ENCODE results near the gene CAMTA1.

CAMTA1 gene

DNA sequence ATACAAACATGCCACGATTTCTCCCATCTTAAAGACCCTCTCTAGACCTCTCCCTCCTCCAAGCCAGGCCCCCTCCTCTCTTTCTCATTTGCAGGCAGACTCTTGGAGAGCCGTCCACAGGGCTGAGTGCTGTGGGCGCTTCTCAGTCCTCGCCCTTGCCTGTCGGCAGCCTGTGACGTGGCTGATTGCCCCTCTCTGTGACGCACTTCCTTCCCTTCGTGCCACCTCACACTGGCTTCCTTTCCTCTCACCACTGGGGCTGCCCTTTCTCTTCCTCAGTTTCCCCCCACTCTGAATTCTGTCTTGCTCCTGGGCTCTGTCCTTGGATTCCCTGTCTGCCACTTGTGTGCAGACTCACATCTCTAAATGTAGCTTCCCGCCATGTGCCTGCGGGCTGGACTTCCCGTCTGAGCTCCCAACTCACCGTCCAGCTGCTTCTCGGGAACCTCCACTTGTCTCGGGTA, 227.2 kb downstream of the CAMTA1 start:
- no peak for DNase-seq

DNA sequence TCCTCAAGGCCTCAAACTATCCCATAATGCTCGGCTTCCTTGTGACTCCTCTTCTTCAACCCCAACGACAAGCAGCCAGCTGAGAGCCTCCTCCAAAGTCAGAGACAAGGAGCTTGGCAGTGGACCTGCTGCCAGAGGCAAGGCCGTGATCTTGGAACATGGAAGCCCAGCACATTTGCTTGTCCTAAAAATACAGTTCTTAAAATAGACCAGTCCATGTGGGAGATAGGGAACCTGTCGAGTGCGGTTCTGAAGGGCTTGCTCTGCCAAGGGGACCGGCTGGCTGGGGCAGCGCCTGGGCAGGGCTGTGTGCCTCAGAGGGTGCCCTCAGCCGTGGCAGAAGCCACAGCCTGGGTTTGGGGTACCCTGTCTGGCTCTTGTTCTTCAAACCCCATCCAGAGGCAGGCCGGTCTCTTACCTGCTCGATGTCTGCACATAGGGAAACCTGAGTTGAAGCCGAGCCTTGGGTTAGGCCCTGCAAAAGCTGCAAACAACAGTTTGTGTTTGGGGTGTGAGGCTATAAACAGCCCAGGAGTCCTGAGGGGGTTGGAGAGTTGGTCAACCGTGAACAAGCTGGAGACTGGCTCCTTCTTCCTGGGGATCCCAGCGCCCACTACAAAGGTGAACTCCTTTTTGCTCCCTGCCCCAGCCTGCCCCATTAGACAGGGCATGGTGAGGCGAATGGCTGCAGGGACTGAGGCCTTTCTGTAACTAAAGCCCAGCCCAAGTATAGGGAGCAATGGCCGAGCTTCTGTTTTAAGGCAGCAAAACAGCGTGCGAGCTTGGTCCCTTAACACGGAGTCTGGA, 228.8 kb downstream of the CAMTA1 start:
- no peak for DNase-seq

DNA sequence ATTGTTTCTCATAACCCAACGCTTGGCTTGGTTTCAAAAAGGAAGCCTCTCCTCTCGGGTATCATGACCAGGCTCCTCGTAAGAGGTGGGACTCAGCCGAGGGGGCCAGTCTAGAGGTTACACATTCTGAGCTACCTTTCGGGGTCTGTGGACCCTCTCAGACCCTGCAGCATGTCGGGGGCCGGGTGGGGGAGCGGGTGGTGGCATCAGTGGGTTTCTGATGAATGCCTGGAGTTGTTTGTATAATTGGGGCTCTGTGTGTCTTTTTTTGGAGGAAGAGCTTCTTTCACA, 229.3 kb downstream of the CAMTA1 start:
- no peak for DNase-seq

DNA sequence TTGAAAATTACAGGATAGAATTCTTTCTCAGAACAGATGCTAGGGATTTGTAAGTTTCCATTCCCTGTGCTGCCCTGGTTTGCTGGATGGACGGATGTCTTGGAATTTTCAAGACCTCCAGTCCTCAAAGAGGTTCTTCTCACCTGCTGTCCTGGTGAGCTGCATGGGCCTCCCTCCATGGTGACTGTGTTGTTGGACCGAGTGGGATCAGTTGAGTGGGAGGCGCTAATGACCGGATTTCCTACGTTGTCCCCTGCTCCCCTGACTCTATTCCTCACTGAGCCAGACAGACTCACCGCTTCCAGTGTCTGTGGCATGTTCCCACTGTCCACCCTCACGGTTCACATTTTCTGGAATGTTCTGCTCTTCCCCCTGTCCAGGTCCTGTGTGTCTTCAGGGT, 229.8 kb downstream of the CAMTA1 start:
- DNase-seq, result no peak

DNA sequence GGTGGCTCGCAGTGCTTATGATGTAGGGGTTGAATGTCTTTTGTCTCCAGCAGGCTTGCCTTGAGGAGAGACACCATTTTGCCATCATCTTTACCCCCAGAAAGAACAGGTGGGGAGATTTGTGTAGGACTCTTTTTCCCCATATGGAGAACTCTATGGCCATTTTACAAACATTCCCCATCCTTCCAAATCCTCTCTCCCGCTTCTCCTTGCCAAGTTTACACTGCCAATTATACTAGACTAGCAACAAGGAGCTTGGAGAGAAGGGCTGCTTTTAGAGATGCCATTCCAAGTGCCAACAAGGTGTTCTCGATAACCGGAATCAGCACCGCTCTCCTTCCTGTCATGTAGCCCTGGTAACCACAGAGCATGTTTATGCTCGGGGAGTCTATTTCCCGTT, 233.1 kb downstream of the CAMTA1 start:
- DNase-seq, result no peak

DNA sequence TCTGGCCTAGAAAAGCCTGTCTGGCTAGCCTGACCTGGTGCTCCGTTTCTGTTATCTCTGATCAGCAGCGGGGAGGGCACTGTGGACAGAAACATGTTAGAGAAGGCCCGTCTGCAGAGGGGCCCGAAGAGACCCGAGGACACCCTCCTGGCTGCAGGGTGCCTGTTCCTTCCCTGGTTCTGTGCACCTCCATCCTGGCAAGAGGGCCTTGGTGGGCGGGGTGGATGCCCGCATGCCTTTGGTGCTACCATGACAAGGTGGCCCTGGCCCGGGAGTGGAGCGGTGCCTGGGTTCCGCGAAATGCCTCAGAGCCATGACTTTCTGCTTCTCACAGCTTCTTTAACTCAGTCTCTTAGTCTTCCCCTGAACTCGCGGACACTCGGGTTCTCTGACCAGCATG, 233.6 kb downstream of the CAMTA1 start:
- DNase-seq, result no peak

DNA sequence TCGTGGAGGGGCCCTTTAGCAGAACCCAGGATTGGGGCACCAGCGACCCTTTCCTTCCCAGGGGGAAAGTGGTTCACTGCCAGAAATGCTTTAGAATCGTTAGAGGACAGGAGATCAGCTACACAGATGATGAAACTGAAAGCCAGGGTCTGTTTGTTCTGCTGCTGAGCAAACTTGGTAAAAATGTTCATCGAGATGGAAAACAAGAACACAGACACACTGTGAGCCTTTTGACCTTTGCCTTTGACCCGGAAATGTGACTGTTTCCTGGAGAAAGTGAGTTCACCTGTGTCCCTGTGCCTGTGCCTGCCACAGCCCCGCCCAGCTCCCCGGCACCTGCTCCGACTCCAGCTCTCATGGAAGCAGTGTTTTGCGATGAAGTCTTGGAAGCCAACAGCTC, 234.3 kb downstream of the CAMTA1 start:
- DNase-seq, result no peak

DNA sequence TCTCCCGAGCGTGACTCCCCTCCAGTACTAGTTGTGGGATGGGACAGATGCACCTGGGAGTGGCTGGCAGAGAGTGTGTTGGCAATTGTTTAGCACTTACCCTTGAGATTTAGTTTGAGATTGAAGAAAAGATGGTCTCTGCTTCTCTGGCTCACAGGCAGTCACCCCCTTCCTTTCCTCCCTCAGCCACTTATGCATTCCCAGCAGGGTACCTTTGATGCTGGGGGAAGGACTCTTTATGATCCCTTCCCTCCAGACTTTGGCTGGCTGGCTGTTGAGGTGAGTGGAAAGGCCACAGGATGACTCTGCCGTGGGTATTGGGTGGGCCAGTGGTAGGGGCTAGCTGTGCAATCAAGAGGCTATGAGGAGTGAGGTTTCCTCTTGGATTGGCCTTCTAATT, 236.8 kb downstream of the CAMTA1 start:
- DNase-seq, result no peak

DNA sequence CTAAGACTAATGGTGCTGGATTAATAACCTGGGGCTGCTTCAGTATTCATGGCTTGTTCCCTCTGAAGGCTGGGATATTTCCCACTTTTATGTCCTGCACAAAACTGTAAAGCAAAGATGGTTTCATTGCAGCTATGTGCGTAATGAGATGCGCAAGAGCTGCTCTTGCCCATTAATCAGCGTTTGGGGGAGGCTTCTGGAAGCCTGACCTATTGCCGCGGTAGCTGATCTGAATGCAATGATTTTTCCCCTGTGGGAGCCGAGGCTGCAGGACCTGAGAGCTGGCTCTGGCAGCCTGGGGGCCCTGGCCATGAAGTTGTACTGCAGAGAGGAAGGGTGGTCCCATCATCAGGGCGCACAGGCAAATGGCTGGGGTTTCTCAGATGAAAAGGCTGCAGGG, 239.8 kb downstream of the CAMTA1 start:
- DNase-seq, result no peak

DNA sequence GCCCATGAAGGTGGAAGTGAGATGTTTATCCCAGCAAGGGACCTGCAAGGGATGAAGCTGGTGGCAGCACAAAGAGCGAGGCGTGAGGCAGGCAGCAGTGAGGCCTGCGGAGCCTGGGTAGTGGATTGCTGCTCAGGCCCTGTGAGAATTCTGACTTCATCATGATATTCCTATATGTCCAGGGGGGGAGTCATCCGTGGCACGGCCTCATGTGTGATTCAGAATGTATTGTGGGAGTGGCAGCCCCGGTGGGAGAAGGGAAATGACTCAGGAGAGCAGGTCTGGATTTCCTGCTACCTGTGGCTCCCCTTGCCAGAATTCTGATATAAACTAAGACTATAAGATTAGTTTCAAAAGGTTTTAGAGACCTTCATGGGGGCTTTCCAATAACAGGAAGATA, 240.9 kb downstream of the CAMTA1 start:
- DNase-seq, result no peak

DNA sequence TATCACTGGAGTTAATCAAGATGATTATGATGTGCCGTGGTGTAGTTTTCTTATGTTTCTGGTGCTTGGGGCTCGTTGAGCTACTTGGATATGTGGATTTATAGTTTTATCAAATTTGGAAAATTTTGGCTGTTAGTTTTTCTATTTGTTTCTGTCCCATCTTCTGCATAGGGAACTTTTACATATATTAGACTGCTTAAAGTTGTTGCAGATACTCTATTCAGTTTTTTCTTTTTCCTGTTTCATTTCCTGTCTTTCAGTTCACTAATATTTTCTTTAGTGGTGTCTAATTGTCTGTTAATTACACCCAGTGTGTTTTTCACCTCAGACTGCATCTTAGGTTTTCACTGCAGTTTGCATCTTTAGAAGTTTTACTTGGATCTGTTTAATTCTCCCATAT, 247.7 kb downstream of the CAMTA1 start:
- DNase-seq, result no peak

DNA sequence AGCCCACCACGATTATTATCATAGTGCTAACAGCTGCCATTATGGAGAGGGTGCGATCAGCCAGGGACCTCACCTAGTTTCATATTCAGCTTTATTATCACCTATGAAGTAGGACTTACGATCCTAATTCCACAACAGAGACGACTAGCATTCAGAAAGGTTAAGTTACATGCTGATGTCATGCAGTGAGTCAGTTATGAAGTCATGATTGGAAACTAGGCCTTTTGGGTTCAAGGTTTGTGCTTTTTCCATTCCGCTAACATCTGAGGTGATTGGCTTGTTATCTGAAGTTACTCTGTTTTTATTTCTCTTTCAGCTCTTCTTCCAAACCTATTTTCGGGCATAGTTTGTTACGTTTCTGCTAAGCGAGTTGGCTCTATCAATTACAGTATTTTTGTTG, 251.1 kb downstream of the CAMTA1 start:
- DNase-seq, result no peak

DNA sequence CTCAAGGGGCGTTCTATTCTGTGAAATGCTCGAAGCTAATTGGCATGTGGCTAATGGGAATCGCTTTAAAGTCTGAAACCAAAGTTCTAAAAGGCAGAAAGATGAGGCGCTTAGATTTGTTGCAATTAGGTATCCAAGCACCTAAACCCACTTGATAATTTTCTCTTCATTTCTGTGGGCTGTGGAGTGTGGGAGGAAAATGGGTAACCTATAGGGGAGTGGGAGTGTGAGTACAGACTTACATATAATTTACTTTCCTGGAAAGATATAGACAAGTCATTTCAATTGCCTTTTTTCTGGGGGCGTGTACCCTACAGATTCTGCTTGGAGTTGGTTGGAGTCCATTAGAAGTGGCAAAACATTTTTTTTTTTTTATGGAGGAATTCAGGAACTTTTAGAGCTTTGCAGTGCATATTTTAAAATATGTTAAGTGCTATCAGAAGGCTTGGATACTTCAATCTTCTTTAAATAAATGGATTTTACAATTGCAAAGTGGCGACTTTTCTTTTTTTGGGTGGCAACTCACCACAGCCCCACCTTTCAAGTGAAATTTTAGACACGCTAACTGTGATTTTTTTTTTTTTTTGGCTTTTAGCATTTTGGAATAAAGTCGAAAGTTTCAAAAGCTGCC, 254.5 kb downstream of the CAMTA1 start:
- no peak for DNase-seq

DNA sequence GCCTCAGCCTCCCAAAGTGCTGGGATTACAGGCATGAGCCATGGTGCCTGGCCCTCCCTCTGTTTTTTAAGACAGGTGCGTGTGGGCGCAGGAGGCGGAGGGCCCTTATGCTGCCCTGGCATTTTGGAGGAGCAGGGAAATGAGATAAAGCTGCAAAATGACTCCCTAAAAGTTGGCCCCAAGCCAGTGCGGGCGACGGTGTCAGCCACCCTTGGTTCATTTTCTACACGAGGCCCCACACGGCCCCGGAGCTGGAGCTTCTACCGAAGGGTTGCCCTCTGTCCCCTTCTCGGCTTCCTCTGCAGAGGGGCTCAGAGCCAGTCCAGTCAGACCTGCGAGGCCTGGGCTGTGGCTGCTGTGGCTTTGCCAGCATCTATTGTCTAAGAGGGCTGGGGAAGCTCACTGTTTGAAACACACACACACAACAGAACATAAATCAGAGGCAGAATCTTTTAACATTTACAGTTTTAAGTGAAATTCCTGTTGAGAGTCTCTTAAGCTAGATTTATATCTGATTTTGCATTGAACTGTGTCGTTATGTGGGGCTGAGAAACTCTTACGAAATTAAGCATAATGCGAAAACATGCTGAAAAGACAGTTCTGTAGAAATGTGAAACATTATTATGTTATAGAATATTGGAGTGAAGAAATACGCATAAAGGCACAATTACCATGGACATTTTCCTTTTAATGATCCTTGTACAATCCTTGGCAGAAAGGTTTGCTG, 255.9 kb downstream of the CAMTA1 start:
- DNase-seq, result no peak

DNA sequence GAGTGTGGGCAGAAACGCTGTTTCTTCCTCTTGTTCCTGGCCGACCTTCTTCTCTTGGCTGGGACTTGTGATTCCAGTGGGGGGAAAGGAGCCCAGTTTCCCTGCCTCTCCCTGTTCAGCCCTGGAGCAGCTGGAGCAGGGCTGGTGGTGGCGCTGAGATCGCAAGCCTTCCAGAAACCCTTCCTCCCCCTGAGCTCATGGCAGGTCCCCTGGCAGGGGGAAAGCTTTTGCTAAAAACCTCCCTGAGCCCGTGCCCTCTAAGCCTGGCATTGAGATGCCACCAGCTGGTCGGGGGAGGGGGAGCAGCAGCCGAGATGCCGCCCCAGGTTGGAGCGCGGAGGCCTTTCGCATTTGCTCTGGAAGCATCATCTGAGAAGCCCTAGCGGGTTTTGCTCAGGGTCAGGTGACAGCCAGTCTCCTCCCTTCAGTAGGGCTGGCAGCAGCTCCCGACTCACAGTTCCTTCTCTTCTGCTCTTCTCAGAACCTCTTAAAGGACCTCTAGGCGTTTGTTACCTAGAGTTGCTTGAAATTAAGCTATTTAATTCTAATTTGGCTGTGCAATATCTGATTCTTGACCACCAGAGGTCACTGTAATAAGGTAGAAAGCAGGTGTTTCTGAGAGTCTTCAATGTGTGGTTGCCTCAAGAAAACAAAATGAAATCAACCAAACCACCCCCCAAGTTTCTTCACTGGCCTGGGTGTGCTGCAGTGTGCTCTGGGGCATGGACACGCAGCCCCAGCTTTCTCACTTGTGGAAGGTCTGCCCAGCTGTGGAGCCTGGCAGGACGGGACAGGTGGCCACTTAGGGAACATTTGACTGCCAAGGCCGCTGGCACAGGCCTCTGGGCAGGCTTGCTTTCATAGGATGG, 257.3 kb downstream of the CAMTA1 start:
- no peak for DNase-seq

DNA sequence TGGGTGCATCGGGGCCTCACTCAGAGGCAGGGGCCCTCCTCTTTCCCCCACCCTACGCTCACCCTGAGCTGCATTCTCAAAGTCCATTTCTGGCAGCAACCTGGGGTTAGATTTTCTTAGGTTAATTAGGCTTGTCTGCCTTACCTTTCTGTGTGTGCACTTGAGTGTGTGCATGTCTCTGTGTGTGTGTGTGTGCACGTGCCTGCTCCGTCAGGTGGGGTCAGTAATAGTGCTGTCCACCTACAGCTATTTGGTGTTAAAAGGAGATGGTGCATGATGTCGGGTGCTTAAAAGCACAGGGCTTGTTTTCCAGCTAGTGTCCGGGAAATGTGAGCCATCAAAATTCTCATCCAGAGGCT, 257.9 kb downstream of the CAMTA1 start:
- DNase-seq, result no peak

DNA sequence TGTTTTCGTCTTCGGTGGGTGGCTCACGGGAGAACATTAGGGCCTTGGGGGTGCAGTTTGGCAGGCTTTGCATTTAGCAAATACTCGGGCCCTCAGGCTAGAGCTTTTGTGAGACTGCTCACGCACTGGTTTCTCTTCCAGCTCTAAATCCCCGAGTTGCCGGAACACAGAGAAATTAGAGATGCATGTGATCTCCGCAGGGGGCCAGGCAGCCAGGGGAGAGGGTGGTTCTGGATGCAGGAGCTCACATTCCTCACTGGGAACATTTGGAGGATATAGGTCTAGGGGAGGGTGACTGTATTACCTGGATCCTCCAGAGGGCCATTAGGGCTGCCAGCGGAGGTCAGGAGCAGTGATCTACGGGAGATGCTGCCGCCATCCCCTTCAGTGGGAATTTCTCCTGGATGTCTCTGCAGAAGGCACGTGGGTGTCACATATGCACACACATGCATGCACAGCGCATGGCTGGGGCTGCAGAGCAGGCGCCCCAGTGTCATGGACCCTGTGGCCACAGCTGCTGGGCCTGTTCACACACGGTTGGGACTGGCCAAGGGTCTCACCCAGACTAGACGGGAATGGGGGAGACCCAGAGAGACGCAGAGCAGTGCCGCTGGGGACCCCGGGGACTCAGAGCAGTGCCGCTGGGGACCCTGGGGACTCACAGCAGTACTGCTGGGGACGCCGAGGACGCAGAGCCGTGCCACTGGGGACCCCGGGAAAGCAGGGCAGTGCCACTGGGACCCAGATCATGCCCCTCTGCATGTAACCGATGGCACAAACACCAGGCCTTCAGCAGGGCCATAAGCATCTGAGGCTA, 258.7 kb downstream of the CAMTA1 start:
- no peak for DNase-seq

DNA sequence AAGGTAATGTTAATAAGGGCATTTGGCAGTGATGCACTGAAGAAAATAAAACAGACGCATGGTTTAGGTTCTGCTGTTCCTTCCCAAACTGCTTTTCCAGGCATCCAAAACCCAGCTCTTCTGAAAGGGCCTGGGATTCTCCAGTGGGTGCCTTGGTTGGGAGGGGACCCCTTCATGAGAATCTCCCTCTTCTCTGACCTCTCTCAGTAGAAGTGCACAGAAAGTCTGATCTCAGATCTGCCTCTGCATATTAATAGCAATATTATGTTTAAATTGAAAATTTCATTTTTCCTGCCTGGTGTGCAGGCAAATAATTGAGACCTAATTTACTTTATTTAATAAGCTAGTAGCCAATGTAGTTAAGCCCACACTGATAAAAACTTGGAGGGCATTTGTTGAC, 260.6 kb downstream of the CAMTA1 start:
- no peak for DNase-seq

DNA sequence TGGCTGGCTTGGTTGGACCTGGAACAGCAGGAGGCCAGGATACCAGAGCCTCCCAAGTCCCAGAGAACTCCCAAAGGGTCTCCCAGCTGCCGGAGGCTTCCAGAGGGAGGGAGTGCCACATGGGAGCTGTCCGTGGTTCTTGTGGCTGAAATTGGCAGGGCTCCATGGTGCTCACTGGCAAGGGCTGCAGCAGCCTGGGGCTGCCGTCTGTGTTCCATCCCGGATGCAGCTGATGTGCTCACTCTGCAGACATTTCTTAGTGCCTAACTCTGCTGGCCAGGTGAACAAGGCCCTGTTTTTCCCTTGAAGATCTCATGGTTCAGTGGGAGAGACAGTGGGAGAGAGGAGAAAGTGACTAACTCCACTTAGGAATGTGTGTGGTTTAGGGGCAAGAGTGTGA, 261.1 kb downstream of the CAMTA1 start:
- no peak for DNase-seq

DNA sequence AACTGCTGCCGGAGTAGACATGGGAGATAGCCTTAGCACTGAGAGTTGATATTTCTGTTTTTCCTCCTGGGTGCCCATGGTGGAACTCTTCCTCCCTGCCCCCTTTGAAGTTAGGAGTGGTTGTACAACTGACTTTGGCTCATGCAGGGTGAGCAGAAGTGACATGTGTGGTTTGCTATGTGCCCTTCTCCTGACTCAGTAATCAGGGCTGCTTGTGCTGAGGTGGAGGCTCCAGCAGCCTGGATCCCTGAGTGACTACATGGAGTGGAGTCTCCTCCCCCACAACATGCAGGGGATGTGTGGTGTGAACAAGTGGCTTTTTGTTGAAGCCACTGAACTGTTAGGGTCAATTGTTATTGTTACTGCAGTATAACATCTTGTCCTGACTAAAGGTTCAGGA, 261.6 kb downstream of the CAMTA1 start:
- no peak for DNase-seq

DNA sequence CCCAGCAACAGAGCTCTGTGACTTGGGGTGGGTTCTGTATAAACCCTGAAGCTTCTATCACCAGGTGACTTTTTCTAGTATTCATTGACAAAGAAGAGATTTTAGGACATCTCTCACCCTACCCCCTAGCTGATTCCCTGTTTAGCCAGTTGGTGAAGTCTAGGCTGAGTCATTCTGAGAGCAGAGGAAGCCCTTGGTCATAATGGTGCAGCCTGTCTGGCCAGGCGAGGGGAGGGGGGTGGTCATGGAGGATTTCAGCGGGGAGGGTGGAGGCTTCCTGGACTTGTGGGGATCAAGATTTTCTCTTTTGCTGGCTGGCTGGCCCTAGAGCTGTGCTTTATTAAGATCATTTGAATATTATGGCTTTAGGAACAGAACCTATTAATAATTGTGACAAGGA, 262.6 kb downstream of the CAMTA1 start:
- DNase-seq, result no peak

DNA sequence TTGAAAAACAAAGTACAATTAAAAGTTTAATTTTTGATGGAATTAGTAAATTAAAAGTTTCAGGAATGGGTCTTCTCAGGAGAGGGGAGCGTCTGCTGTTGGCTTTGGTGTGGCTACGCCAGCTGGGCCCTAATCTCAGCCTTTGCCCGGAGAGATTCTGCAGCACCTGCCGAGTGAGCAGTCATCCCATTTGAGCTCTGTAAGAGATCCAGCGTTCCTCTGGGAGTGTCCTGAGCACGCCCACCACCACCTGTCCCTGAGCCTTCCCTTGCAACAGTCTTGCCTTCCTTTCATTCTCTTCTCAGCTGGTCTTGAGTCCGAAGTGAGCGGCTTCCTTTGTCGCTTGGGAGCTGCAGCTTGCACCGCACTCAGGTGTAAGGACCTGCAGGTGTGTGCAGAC, 263.1 kb downstream of the CAMTA1 start:
- no peak for DNase-seq

Measured in activated gamma-delta T cell (primary cell).